Rectal smooth muscle tissue (tissue), 1 donor: ENCODE data around the gene R3HDM4.

Experiments
- H3K27ac ChIP-seq: one replicate; pipeline ENCODE4 v1.7.0; 2013; ENCODE audit warnings: low read depth, low read length, inconsistent platforms
- H3K27me3 ChIP-seq: one replicate; pipeline ENCODE4 v1.7.0; 2013; ENCODE audit warnings: low read length; ENCODE audit not compliant: control insufficient read depth, insufficient read depth
- H3K36me3 ChIP-seq: one replicate; pipeline ENCODE4 v1.7.0; 2013; ENCODE audit warnings: low read length; ENCODE audit not compliant: control insufficient read depth, insufficient read depth
- H3K4me1 ChIP-seq: one replicate; pipeline ENCODE4 v1.7.0; 2013; ENCODE audit warnings: low read length; ENCODE audit not compliant: control insufficient read depth, insufficient read depth
- H3K4me3 ChIP-seq: one replicate; pipeline ENCODE4 v1.7.0; 2013; ENCODE audit warnings: low read length
- H3K9ac ChIP-seq: one replicate; pipeline ENCODE4 v1.7.0; 2013; ENCODE audit warnings: low read length

R3HDM4 gene

DNA sequence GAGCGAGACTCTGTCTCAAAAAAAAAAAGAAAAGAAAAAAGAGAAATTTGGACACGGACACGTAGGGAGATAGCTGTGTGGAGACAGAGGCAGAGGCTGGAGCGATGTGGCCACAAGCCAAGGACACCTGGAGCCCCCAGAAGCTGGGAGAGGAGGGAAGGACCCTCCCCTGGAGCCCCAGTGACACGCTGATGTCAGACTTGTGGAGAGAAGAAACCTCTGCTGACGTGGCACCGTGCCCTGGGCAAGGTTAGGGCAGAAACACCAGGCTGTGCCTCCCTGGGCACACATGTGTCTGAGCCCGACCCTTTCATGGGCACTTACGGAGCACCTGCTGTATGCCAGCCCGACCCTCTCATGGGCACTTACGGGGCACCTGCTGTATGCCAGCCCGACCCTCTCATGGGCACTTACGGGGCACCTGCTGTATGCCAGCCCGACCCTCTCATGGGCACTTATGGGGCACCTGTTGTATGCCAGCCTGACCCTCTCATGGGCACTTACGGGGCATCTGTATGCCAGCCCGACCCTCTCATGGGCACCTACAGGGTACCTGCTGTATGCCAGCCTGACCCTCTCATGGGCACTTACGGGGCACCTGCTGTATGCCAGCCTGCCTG, 30.6 kb upstream of the R3HDM4 start:
- no peaks in the 10 kb centered on the region for H3K27me3 ChIP-seq
- H3K36me3 ChIP-seq = no peaks in the 10 kb centered on the region
- H3K4me1 ChIP-seq = no peaks in the 10 kb centered on the region
- H3K4me3 ChIP-seq = no peak overlapping the region
- H3K9ac ChIP-seq = no peak overlapping the region
- H3K27ac ChIP-seq = no peak overlapping the region

DNA sequence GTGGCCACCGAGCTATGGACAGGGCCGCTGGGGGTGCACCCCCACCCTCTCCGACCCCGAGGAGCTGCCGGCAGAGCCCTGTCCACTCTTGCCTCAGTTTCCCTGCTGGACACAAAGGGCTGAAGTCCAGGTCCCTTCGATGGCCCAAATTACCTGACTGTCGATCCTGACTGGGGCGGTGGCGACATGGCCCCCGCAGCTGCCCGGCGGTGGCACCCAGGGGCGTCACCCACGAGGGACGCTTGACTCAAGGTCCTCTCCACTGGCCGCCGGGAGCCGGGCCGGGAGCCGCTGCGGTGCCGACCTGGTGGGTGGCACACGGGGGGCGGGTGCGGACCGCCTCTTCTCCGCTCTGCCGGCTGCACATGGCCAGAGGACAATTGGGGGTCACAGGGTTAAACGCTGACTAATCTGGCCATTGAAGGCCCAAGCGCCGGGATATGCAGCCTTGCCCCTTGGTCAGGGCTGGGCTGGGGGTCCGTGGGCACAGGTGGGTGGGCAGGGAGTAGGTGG, 29.2 kb upstream of the R3HDM4 start:
- H3K36me3 ChIP-seq = no peaks in the 10 kb centered on the region

GRCh38 chr19:941292-942132, 28.5 kb upstream of the R3HDM4 start:
- Histone ChIP-seq H3K9ac (no peak overlapping the region), H3K27ac (peak overlapping the region; percentile 68), H3K4me1 (no peaks in the 10 kb centered on the region), H3K27me3 (no peaks in the 10 kb centered on the region), H3K4me3 (peak overlapping the region; percentile 61), H3K36me3 (no peaks in the 10 kb centered on the region)

More for the DNA sequence above, 29.2 kb upstream of the R3HDM4 start:
- no peak overlapping the region for H3K9ac ChIP-seq
- no peaks in the 10 kb centered on the region for H3K27me3 ChIP-seq
- no peak overlapping the region for H3K27ac ChIP-seq
- no peak overlapping the region for H3K4me3 ChIP-seq
- H3K4me1 ChIP-seq = no peaks in the 10 kb centered on the region

GRCh38 chr19:940591-941291, 27.7 kb upstream of the R3HDM4 start:
- Histone ChIP-seq H3K27me3 (no peaks in the 10 kb centered on the region), H3K9ac (no peak overlapping the region), H3K27ac (peak overlapping the region; percentile 68), H3K4me1 (no peaks in the 10 kb centered on the region), H3K36me3 (no peaks in the 10 kb centered on the region), H3K4me3 (peak overlapping the region; percentile 61)

DNA sequence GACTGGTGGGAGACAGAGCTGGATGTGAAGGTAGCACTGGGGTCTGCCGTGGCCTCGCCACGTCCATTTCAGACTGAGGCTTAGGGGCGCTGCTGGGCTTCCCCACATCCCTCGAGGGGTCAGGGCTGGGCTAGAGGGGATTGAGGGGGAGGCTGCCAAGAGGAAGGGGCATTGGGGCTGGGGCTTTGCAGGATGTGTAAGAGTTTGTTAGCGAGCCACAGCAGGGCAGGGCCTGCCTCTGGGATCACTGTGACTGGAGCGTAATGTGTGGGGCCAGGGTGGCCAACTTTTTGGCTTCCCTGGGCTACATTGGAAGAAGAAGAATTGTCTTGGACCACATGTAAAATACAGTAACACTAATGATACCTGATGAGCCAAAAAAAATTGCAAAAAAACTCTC, 26.9 kb upstream of the R3HDM4 start:
- H3K36me3 ChIP-seq = no peaks in the 10 kb centered on the region
- H3K27ac ChIP-seq = peak overlapping the region; percentile 68
- no peak overlapping the region for H3K4me3 ChIP-seq
- no peaks in the 10 kb centered on the region for H3K27me3 ChIP-seq
- no peak overlapping the region for H3K9ac ChIP-seq
- H3K4me1 ChIP-seq = peaks cover 5% of the 10 kb centered on the region

GRCh38 chr19:939439-939838, 26.4 kb upstream of the R3HDM4 start:
- no peak overlapping the region for H3K9ac ChIP-seq
- H3K4me3 ChIP-seq = no peak overlapping the region
- H3K27me3 ChIP-seq = no peaks in the 10 kb centered on the region
- no peaks in the 10 kb centered on the region for H3K36me3 ChIP-seq
- H3K4me1 ChIP-seq = peaks cover 7% of the 10 kb centered on the region
- H3K27ac ChIP-seq = no peak overlapping the region

DNA sequence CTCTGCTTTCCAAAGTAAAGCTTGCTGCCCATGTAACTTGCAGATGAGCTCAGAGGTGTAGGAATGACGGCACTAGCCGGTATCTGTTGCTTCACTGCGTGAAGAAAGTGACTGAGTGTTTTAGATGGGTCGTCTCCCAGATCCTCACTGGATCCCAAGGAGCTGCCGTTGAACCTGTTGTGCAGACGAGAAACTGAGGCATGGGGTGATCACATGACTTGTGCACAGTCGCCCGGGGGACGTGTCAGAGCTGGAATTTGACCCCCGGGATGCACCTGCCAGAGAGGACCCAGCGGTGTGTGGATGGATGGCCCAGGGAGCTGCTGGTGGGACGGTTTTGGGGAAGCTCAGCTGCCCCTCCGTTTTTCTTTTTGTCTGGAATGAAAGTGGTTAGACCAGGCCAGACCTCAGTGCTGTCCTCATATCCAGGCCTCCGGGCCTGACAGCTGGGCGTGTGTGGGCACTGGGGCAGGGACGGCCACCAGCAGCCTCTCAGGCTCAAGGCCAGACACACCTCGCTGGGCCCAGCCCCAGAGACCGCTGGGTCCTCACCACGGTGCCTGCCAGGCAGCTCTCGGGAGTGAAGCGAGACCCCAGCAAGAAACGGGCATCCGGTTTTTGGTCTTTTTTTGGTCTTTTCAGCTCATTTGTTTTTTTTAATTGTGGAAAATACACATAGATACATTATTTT, 25.4 kb upstream of the R3HDM4 start:
- H3K4me1 ChIP-seq = peaks cover 14% of the 10 kb centered on the region
- H3K4me3 ChIP-seq = no peak overlapping the region
- no peaks in the 10 kb centered on the region for H3K36me3 ChIP-seq
- H3K9ac ChIP-seq = no peak overlapping the region
- no peak overlapping the region for H3K27ac ChIP-seq
- H3K27me3 ChIP-seq = no peaks in the 10 kb centered on the region

- Histone ChIP-seq H3K4me1 (peaks cover 19% of the 10 kb centered on the region), H3K27me3 (no peaks in the 10 kb centered on the region), H3K27ac (no peak overlapping the region), H3K36me3 (no peaks in the 10 kb centered on the region), H3K9ac (no peak overlapping the region), H3K4me3 (no peak overlapping the region)
Measured at GRCh38 chr19:937259-937694, 24.3 kb upstream of the R3HDM4 start.

DNA sequence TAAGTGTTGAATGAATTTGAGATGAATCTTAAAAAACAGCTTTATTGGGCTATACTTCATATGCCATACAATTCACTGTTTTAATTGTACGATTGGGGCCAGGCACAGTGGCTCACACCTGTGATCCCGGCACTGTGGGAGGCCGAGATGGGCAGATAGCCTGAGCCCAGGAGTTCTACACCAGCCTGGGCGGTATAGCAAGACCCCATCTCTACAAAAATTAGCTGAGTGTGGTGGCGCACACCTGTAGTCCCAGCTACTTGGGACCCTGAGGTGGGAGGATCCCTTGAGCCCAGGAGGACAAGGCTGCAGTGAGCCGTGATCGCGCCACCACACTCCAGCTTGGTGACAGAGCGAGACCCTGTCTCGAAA, 23.1 kb upstream of the R3HDM4 start:
- H3K4me3 ChIP-seq = no peak overlapping the region
- no peak overlapping the region for H3K27ac ChIP-seq
- H3K9ac ChIP-seq = no peak overlapping the region
- no peaks in the 10 kb centered on the region for H3K36me3 ChIP-seq
- peaks cover 19% of the 10 kb centered on the region for H3K4me1 ChIP-seq
- no peaks in the 10 kb centered on the region for H3K27me3 ChIP-seq

- Histone ChIP-seq H3K9ac (no peak overlapping the region), H3K4me1 (peaks cover 19% of the 10 kb centered on the region), H3K4me3 (no peak overlapping the region), H3K36me3 (no peaks in the 10 kb centered on the region), H3K27ac (peak overlapping the region; percentile 74), H3K27me3 (no peaks in the 10 kb centered on the region)
Measured at GRCh38 chr19:934865-935479, 22.0 kb upstream of the R3HDM4 start.

DNA sequence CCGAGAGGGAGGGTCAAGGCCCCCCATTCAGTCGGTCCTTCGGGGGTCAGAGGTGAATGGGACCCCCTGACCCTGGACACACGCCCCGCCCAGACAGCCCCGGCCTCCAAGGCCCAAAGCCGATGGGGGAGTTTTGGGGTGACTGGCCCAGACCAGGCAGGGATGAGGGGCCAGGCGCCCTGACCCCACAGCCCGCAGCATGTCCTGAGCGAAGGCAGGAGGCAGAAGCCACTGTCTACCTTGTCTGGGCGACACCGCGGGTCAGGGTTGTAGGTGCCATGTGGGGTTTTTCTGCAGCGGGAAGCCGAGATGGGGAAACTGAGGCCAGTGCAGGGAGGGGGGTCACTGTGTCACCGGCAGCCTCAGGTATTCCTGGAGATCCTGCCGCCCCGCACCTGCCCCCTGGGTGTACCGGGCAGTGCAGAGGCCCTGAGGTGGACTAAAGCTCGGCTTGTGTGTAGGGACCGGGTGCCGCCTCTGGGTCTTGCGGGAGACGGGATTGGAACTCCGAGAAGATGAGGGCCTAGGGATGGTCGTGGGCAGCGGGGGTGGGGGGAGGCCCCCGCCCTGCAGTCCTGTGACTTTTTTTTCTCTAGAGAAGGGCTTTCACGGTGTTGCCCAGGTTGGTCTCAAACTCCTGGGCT, 21.3 kb upstream of the R3HDM4 start:
- Histone ChIP-seq H3K9ac (no peak overlapping the region), H3K27me3 (no peaks in the 10 kb centered on the region), H3K36me3 (no peaks in the 10 kb centered on the region), H3K27ac (peak overlapping the region; percentile 74), H3K4me1 (peaks cover 19% of the 10 kb centered on the region), H3K4me3 (no peak overlapping the region)
